Subcutaneous abdominal adipose tissue (tissue), 5 donors: ENCODE results near the gene KLK13.
A peak's percentile ranks its signal among the peaks of the same experiment; 100 is the strongest.

Experiments used
- H3K27ac ChIP-seq: one replicate; pipeline ENCODE4 v1.7.0; 2013; ENCODE audit warnings: low read depth, mild to moderate bottlenecking, inconsistent platforms, low read length, moderate library complexity
- H3K27me3 ChIP-seq, 5 donors: one replicate each; pipeline ENCODE4 v1.7.0; 2013; ENCODE audit warnings: low read length in 5 of 5, inconsistent platforms in 1 of 5; ENCODE audit not compliant: control insufficient read depth in 5 of 5, insufficient read depth in 4 of 5
- H3K36me3 ChIP-seq, 5 donors: one replicate each; pipeline ENCODE4 v1.7.0; 2013; ENCODE audit warnings: low read length in 5 of 5; ENCODE audit not compliant: control insufficient read depth in 5 of 5, insufficient read depth in 5 of 5
- H3K4me1 ChIP-seq, 5 donors: one replicate each; pipeline ENCODE4 v1.7.0; 2013; ENCODE audit warnings: low read length in 5 of 5, mild to moderate bottlenecking in 3 of 5, moderate library complexity in 1 of 5; ENCODE audit not compliant: control insufficient read depth in 5 of 5, insufficient read depth in 5 of 5
- H3K4me3 ChIP-seq, 5 donors: one replicate each; pipeline ENCODE4 v1.7.0; 2013; ENCODE audit warnings: low read length in 5 of 5, low read depth in 1 of 5
- H3K9ac ChIP-seq, 5 donors: one replicate each; pipeline ENCODE4 v1.7.0; 2013; ENCODE audit warnings: low read length in 5 of 5, mild to moderate bottlenecking in 4 of 5, moderate library complexity in 3 of 5
- H3K9me3 ChIP-seq, 5 donors: one replicate each; pipeline ENCODE4 v1.7.0; 2013; ENCODE audit warnings: low read length in 5 of 5; ENCODE audit not compliant: control insufficient read depth in 5 of 5
- donor health status: healthy.
- donor health status: healthy.
- donor health status: healthy.
- donor health status: healthy.
- donor health status: healthy.

The KLK13 gene

GRCh38 chr19:51066393-51067186 lies 1.7 kb upstream of the KLK13 start:
- Histone ChIP-seq H3K36me3 (no peaks in the 10 kb centered on the region), H3K9me3 (no peaks in the 10 kb centered on the region), H3K27me3 (peaks cover 4 to 27% (median 26%) of the 10 kb centered on the region in 5 donors), H3K9ac (no peak overlapping the region), H3K4me3 (no peak overlapping the region), H3K4me1 (peaks cover 0 to 6% (median 0%) of the 10 kb centered on the region in 5 donors), H3K27ac (no peak overlapping the region)

GRCh38 chr19:51065221-51065960 lies 499 bp upstream of the KLK13 start:
- Histone ChIP-seq H3K9ac (no peak overlapping the region), H3K4me3 (peak overlapping the region in 2 of 5 donors; percentile 22 to 37), H3K27ac (no peak overlapping the region), H3K36me3 (no peaks in the 10 kb centered on the region), H3K9me3 (no peaks in the 10 kb centered on the region), H3K27me3 (peaks cover 4 to 32% (median 25%) of the 10 kb centered on the region in 5 donors), H3K4me1 (peaks cover 0 to 6% (median 0%) of the 10 kb centered on the region in 5 donors)

- H3K4me3 ChIP-seq, result no peak overlapping the region
- peaks cover 0 to 6% (median 0%) of the 10 kb centered on the region in 5 donors for H3K4me1 ChIP-seq
- H3K27ac ChIP-seq, result no peak overlapping the region
- H3K36me3 ChIP-seq, result no peaks in the 10 kb centered on the region
- no peak overlapping the region for H3K9ac ChIP-seq
- no peaks in the 10 kb centered on the region for H3K9me3 ChIP-seq
- H3K27me3 ChIP-seq, result peaks cover 4 to 38% (median 27%) of the 10 kb centered on the region in 5 donors
These were observed 1.2 kb downstream of the KLK13 start for GRCh38 chr19:51063664-51064063.

GRCh38 chr19:51060973-51061372 lies 3.9 kb downstream of the KLK13 start:
- peaks cover 4 to 31% (median 19%) of the 10 kb centered on the region in 5 donors for H3K27me3 ChIP-seq
- H3K4me1 ChIP-seq, result peaks cover 0 to 6% (median 0%) of the 10 kb centered on the region in 5 donors
- H3K4me3 ChIP-seq, result no peak overlapping the region
- H3K27ac ChIP-seq, result no peak overlapping the region
- H3K9me3 ChIP-seq, result no peaks in the 10 kb centered on the region
- no peaks in the 10 kb centered on the region for H3K36me3 ChIP-seq
- H3K9ac ChIP-seq, result no peak overlapping the region

GRCh38 chr19:51060336-51060735 lies 4.6 kb downstream of the KLK13 start:
- Histone ChIP-seq H3K36me3 (no peaks in the 10 kb centered on the region), H3K9me3 (no peaks in the 10 kb centered on the region), H3K9ac (no peak overlapping the region), H3K27me3 (peaks cover 0 to 27% (median 13%) of the 10 kb centered on the region in 5 donors), H3K27ac (no peak overlapping the region), H3K4me1 (peaks cover 0 to 6% (median 0%) of the 10 kb centered on the region in 5 donors), H3K4me3 (no peak overlapping the region)

GRCh38 chr19:51059715-51060114 lies 5.2 kb downstream of the KLK13 start:
- Histone ChIP-seq H3K9me3 (no peaks in the 10 kb centered on the region), H3K27ac (no peak overlapping the region), H3K36me3 (no peaks in the 10 kb centered on the region), H3K27me3 (peaks cover 0 to 26% (median 10%) of the 10 kb centered on the region in 5 donors), H3K9ac (no peak overlapping the region), H3K4me3 (no peak overlapping the region), H3K4me1 (peaks cover 0 to 2% (median 0%) of the 10 kb centered on the region in 5 donors)

- H3K27me3 ChIP-seq, result peaks cover 4 to 29% (median 15%) of the 10 kb centered on the region in 5 donors
- H3K9ac ChIP-seq, result no peak overlapping the region
These were observed 9.0 kb downstream of the KLK13 start for GRCh38 chr19:51055866-51056265.

GRCh38 chr19:51047031-51047335 lies 17.9 kb downstream of the KLK13 start:
- peaks cover 0 to 3% (median 0%) of the 10 kb centered on the region in 5 donors for H3K4me1 ChIP-seq
- peaks cover 0 to 7% (median 0%) of the 10 kb centered on the region in 5 donors for H3K9me3 ChIP-seq
- no peaks in the 10 kb centered on the region for H3K36me3 ChIP-seq
- H3K27ac ChIP-seq, result no peak overlapping the region
- H3K9ac ChIP-seq, result no peak overlapping the region
- no peak overlapping the region for H3K4me3 ChIP-seq
- peaks cover 0 to under 1% (median 0%) of the 10 kb centered on the region in 5 donors for H3K27me3 ChIP-seq

More at GRCh38 chr19:51055866-51056265, 9.0 kb downstream of the KLK13 start:
- H3K27ac ChIP-seq, result no peak overlapping the region
- no peaks in the 10 kb centered on the region for H3K36me3 ChIP-seq
- no peak overlapping the region for H3K4me3 ChIP-seq
- no peaks in the 10 kb centered on the region for H3K4me1 ChIP-seq
- no peaks in the 10 kb centered on the region for H3K9me3 ChIP-seq

- H3K4me3 ChIP-seq, result no peak overlapping the region
- no peaks in the 10 kb centered on the region for H3K27me3 ChIP-seq
- no peaks in the 10 kb centered on the region for H3K36me3 ChIP-seq
- peaks cover 0 to 3% (median 0%) of the 10 kb centered on the region in 5 donors for H3K4me1 ChIP-seq
- H3K27ac ChIP-seq, result no peak overlapping the region
- H3K9me3 ChIP-seq, result peaks cover 0 to 2% (median 0%) of the 10 kb centered on the region in 5 donors
- no peak overlapping the region for H3K9ac ChIP-seq
These were observed 20.6 kb downstream of the KLK13 start for GRCh38 chr19:51044327-51044726.

- Histone ChIP-seq H3K27me3 (no peaks in the 10 kb centered on the region), H3K4me3 (no peak overlapping the region), H3K27ac (no peak overlapping the region), H3K36me3 (no peaks in the 10 kb centered on the region), H3K4me1 (peaks cover 0 to 3% (median 0%) of the 10 kb centered on the region in 5 donors), H3K9ac (no peak overlapping the region), H3K9me3 (no peaks in the 10 kb centered on the region)
These were observed 21.4 kb downstream of the KLK13 start for GRCh38 chr19:51043497-51043896.
